Mucosa of rectum (tissue), 2 donors: ENCODE measurements around the gene DYNC1I1.

Experiments
- H3K27ac ChIP-seq, 2 donors: one replicate each; pipeline ENCODE4 v1.7.0; 2013; ENCODE audit warnings: inconsistent platforms in 2 of 2, low read depth in 2 of 2, low read length in 2 of 2
- H3K27me3 ChIP-seq, 2 donors: one replicate each; pipeline ENCODE4 v1.7.0; 2013; ENCODE audit warnings: low read length in 2 of 2; ENCODE audit not compliant: control insufficient read depth in 2 of 2, insufficient read depth in 2 of 2
- H3K36me3 ChIP-seq, 2 donors: one replicate each; pipeline ENCODE4 v1.7.0; 2013; ENCODE audit warnings: low read length in 2 of 2; ENCODE audit not compliant: control insufficient read depth in 2 of 2, insufficient read depth in 2 of 2
- H3K4me1 ChIP-seq, 2 donors: one replicate each; pipeline ENCODE4 v1.7.0; 2013; ENCODE audit warnings: low read length in 2 of 2, mild to moderate bottlenecking in 1 of 2; ENCODE audit not compliant: control insufficient read depth in 2 of 2, insufficient read depth in 2 of 2
- H3K4me3 ChIP-seq, 2 donors: one replicate each; pipeline ENCODE4 v1.7.0; 2013; ENCODE audit warnings: low read length in 2 of 2
- H3K9ac ChIP-seq, 2 donors: one replicate each; pipeline ENCODE4 v1.7.0; 2013; ENCODE audit warnings: low read length in 2 of 2, low read depth in 1 of 2, mild to moderate bottlenecking in 1 of 2
- H3K9me3 ChIP-seq, 2 donors: one replicate each; pipeline ENCODE4 v1.7.0; 2013; ENCODE audit warnings: low read length in 2 of 2; ENCODE audit not compliant: control insufficient read depth in 2 of 2
- donor health status: healthy.
- donor health status: Normal muscosa, but diverticular disease.

Gene DYNC1I1

DNA sequence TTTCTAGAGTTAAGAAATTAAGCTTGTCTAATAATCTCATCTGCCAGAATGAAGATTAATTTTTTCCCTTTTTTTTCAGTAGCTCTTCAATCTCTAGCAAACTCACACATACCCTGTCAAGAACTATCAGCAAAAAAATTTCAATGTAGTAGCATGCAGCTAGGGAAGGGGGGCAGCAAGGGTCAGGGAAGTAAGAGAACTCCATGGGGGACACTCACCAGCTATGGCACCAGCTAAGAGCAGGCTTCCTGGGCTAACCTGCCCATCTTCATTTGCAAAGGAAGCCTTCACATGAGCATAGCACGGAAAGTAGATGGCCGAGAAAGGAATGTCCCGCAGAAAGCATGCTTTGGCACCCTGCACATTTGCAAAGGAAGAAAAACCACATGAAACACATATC lies 359.2 kb downstream of the DYNC1I1 start:
- no peak overlapping the region for H3K9ac ChIP-seq
- no peaks in the 10 kb centered on the region for H3K27me3 ChIP-seq
- H3K36me3 ChIP-seq = peaks cover 14 to 21% of the 10 kb centered on the region in 2 donors
- no peak overlapping the region for H3K4me3 ChIP-seq
- H3K4me1 ChIP-seq = no peaks in the 10 kb centered on the region
- no peaks in the 10 kb centered on the region for H3K9me3 ChIP-seq
- no peak overlapping the region for H3K27ac ChIP-seq

DNA sequence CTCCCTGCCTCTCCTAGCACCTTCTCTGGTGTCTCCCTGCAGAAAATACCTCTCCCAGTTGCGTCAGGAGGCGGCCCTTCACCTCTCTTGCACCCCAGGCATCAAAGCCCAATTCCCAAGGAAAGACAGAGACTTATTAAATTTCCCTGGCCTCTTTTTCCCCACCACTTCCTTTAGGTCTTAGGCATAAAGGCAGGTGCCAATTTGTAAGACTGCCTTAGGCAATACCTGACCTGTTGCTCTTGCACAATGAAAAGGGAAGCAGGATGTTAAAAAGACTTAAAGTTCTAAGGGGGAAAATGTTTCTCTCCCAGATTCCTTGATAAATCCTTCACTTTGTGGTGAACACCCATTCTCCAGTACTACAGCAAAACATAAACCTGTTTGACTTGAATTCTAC lies 362.9 kb downstream of the DYNC1I1 start:
- H3K36me3 ChIP-seq = peaks cover 13 to 16% of the 10 kb centered on the region in 2 donors
- no peaks in the 10 kb centered on the region for H3K4me1 ChIP-seq

DNA sequence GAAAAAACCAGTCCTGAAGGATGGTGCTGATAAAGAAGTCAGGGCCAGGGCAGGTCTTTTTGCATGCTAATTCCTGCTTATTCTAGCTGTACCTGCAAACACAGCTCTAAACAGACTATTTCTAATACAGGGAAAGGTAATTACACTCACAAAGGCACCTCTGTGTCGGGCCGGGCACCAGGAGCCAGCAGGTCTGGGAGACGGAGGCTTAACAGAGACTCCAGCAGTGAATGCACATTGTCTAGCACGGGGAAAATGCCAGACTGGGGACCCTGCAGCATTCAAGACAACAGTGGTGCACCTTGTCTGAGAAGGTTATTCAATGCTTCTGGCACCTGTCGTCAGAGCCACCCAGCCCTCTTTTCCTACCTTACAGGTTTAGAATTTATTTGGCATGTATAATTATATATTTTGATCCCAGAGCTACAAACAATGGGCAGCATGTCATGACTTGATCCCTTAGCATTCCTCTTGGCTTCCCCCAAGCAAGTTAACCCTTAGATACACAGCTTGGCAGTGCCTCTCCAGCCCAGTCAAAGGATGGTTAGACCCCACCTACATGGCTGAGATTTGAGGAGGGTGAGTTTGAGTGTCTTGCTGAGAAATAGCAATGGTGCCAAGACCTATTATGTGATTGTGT lies 364.4 kb downstream of the DYNC1I1 start:
- Histone ChIP-seq H3K27ac (no peak overlapping the region), H3K36me3 (peaks cover 10 to 17% of the 10 kb centered on the region in 2 donors), H3K9ac (no peak overlapping the region), H3K4me1 (no peaks in the 10 kb centered on the region), H3K27me3 (no peaks in the 10 kb centered on the region), H3K9me3 (no peaks in the 10 kb centered on the region), H3K4me3 (no peak overlapping the region)

More for the DNA sequence above, 362.9 kb downstream of the DYNC1I1 start:
- Histone ChIP-seq H3K27me3 (no peaks in the 10 kb centered on the region), H3K27ac (no peak overlapping the region), H3K9me3 (no peaks in the 10 kb centered on the region), H3K4me3 (no peak overlapping the region), H3K9ac (no peak overlapping the region)

DNA sequence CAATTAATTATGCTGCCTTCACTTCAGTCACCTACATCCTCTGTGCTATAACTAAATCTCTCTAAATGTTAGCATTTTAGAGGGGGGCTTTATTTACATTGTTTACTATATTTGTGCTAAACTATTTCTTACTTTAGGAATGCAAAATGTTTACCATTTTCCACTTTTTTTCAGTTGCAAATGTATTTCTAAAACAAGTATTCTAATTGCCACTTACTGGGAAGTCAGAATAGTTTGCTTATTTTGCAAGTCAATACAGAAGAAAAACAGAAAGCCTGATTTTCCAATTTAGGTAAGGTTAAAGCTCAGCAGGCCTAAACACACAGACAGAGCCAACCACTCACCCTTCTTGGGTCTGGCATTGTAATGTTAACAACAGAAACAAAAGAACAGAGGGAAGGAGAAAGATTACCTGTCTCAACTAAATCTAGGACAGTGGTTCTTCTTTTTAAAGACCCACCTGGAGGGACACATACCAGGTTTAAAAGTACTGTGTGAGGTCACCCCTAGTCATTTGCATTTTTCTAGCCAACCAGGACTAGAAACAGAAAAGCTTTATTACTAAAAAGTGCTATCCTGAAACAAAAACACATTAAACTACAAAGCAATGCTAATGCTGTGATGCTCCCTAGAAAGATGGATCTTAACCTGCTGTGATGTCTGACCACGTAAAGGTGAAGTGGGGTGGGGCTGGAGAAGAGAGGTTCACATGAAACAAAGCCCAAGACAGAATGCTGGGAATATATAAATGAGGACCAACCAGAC lies 371.3 kb downstream of the DYNC1I1 start:
- Histone ChIP-seq H3K4me1 (no peaks in the 10 kb centered on the region), H3K36me3 (peaks cover 11 to 14% of the 10 kb centered on the region in 2 donors), H3K9ac (no peak overlapping the region), H3K27ac (no peak overlapping the region), H3K9me3 (no peaks in the 10 kb centered on the region), H3K4me3 (no peak overlapping the region), H3K27me3 (no peaks in the 10 kb centered on the region)

DNA sequence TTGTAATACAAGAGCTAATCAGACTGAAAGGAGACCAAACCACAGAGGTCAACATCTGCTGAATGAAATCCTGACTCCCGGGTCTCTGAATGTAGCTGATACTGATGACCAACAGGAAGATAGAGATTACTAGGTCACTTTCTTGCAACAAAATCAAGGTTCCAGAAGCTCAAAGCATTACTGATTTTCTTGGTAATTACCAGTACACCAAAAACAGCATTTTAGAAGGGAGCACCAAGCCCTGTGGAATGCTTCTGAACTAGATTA lies 371.8 kb downstream of the DYNC1I1 start:
- Histone ChIP-seq H3K4me3 (no peak overlapping the region), H3K9ac (no peak overlapping the region), H3K27ac (no peak overlapping the region), H3K27me3 (no peaks in the 10 kb centered on the region), H3K9me3 (no peaks in the 10 kb centered on the region), H3K36me3 (peaks cover 13 to 14% of the 10 kb centered on the region in 2 donors), H3K4me1 (no peaks in the 10 kb centered on the region)
